OCI-LY3 (cell line): Measurements from ENCODE around the gene PKP1.

Experiments used
- H2AFZ ChIP-seq: fragments of 200-600, 300-600 bp; shearing (Covaris generic); 2 replicates; pipeline ENCODE4 v1.6.0; 2014; ENCODE audit warnings: antibody characterized with exemption, low read depth, low read length
- H3K27ac ChIP-seq: fragments of 200-600, 300-600 bp; sonication (generic); 2 replicates; pipeline ENCODE4 v1.5.1; 2014; ENCODE audit warnings: mild to moderate bottlenecking, low read length, moderate library complexity, mixed read lengths
- H3K27me3 ChIP-seq: fragments of 200-600, 300-600 bp; sonication (generic); 2 replicates; pipeline ENCODE4 v1.6.1; 2014; ENCODE audit warnings: low read depth, low read length, mixed read lengths
- H3K36me3 ChIP-seq: fragments of 200-600, 300-600 bp; sonication (generic); replicated peaks from 2 replicates; pipeline ENCODE3; 2014; ENCODE audit warnings: low read depth, low read length, mixed read lengths
- H3K4me1 ChIP-seq: fragments of 300-600, 200-600 bp; sonication (generic); 2 replicates; pipeline ENCODE4 v1.6.1; 2014; ENCODE audit warnings: low read length, mixed read lengths
- H3K4me2 ChIP-seq: fragments of 200-600, 300-600 bp; sonication (generic); 2 replicates; pipeline ENCODE4 v1.6.1; 2014; ENCODE audit warnings: low read length, mixed read lengths
- H3K4me3 ChIP-seq: fragments of 300-600, 200-600 bp; sonication (generic); 2 replicates; pipeline ENCODE4 v1.5.1; 2014; ENCODE audit warnings: antibody characterized with exemption, mild to moderate bottlenecking, low read length, moderate library complexity
- H3K79me2 ChIP-seq: fragments of 300-600, 200-600 bp; shearing (Covaris generic); 2 replicates; pipeline ENCODE4 v1.6.1; 2014; ENCODE audit warnings: mild to moderate bottlenecking, low read length, mixed read lengths
- H3K9ac ChIP-seq: fragments of 300-600, 200-600 bp; shearing (Covaris generic); 2 replicates; pipeline ENCODE4 v1.6.0; 2014; ENCODE audit warnings: mild to moderate bottlenecking, low read length, moderate library complexity
- H3K9me3 ChIP-seq: fragments of 200-600, 300-600 bp; shearing (Covaris generic); 2 replicates; pipeline ENCODE4 v1.6.1; 2014; ENCODE audit warnings: low read length, mixed read lengths; ENCODE audit not compliant: insufficient read depth
- H4K20me1 ChIP-seq: fragments of 200-600, 300-600 bp; sonication (generic); 2 replicates; pipeline ENCODE4 v1.6.1; 2016; ENCODE audit warnings: low read length, mixed read lengths; ENCODE audit not compliant: insufficient read depth
- CTCF ChIP-seq: fragments of 200-600, 300-600 bp; sonication (generic); IDR thresholded peaks from 2 replicates; pipeline ENCODE4 v1.5.1; 2014; ENCODE audit warnings: antibody characterized with exemption, low read length, low read depth
- EZH2phosphoT487 ChIP-seq: fragments of 200-600 bp; shearing (Covaris generic); IDR thresholded peaks from 2 replicates; pipeline ENCODE4 v1.6.1; 2018; ENCODE audit warnings: antibody characterized with exemption, mixed run types, low read depth

The PKP1 gene

GRCh38 chr1:201364808-201365105 lies 81.5 kb downstream of the PKP1 start:
- Histone ChIP-seq H2AFZ (no peak overlapping the region), H3K9me3 (no peaks in the 10 kb centered on the region), H3K4me1 (no peaks in the 10 kb centered on the region), H3K4me3 (no peak overlapping the region), H3K9ac (no peak overlapping the region), H3K27ac (no peak overlapping the region), H3K36me3 (no peaks in the 10 kb centered on the region), H3K4me2 (no peak overlapping the region), H4K20me1 (no peaks in the 10 kb centered on the region), H3K27me3 (peaks cover 56% of the 10 kb centered on the region), H3K79me2 (no peaks in the 10 kb centered on the region)
- no peak for TF ChIP-seq EZH2phosphoT487
- TF ChIP-seq CTCF: no peak

GRCh38 chr1:201365251-201365650 lies 81.9 kb downstream of the PKP1 start:
- no peak overlapping the region for H2AFZ ChIP-seq
- H3K9me3 ChIP-seq: no peaks in the 10 kb centered on the region
- TF ChIP-seq EZH2phosphoT487: no peak
- TF ChIP-seq CTCF: no peak
- H3K4me1 ChIP-seq: no peaks in the 10 kb centered on the region
- H3K27me3 ChIP-seq: peaks cover 61% of the 10 kb centered on the region
- H3K4me2 ChIP-seq: no peak overlapping the region
- H3K36me3 ChIP-seq: no peaks in the 10 kb centered on the region
- H3K9ac ChIP-seq: no peak overlapping the region
- no peaks in the 10 kb centered on the region for H4K20me1 ChIP-seq
- no peak overlapping the region for H3K4me3 ChIP-seq
- H3K27ac ChIP-seq: no peak overlapping the region
- no peaks in the 10 kb centered on the region for H3K79me2 ChIP-seq

GRCh38 chr1:201366696-201367095 lies 83.4 kb downstream of the PKP1 start:
- H3K4me3 ChIP-seq: no peak overlapping the region
- no peaks in the 10 kb centered on the region for H3K4me1 ChIP-seq
- no peaks in the 10 kb centered on the region for H3K36me3 ChIP-seq
- H3K9ac ChIP-seq: no peak overlapping the region
- no peaks in the 10 kb centered on the region for H4K20me1 ChIP-seq
- no peak overlapping the region for H2AFZ ChIP-seq
- no peak overlapping the region for H3K4me2 ChIP-seq
- peaks cover 75% of the 10 kb centered on the region for H3K27me3 ChIP-seq
- H3K27ac ChIP-seq: no peak overlapping the region
- TF ChIP-seq EZH2phosphoT487 (no peak), CTCF (no peak)
- H3K79me2 ChIP-seq: no peaks in the 10 kb centered on the region
- H3K9me3 ChIP-seq: no peaks in the 10 kb centered on the region

GRCh38 chr1:201369209-201369608 lies 85.9 kb downstream of the PKP1 start:
- Histone ChIP-seq H3K27ac (no peak overlapping the region), H3K27me3 (peaks cover 83% of the 10 kb centered on the region), H3K9me3 (no peaks in the 10 kb centered on the region), H2AFZ (no peak overlapping the region), H3K4me2 (no peak overlapping the region), H3K79me2 (no peaks in the 10 kb centered on the region), H3K4me1 (no peaks in the 10 kb centered on the region), H4K20me1 (no peaks in the 10 kb centered on the region), H3K4me3 (no peak overlapping the region), H3K36me3 (no peaks in the 10 kb centered on the region), H3K9ac (no peak overlapping the region)
- TF ChIP-seq CTCF (no peak), EZH2phosphoT487 (no peak)
